Ureter (tissue), 1 donor: ENCODE results near the gene CPED1. TPM values are rescaled to one million over a fixed set of nuclear protein-coding genes. Genes with fewer than 3 reads are reported as not detected.

Experiments used
- DNase-seq: peaks from one replicate; pipeline ENCODE4 v3.0.0-alpha.2; 2020; ENCODE audit warnings: low spot score
- total RNA-seq: library from RNA; stranded (reverse); gene quantifications from one replicate; pipeline ENCODE4 v1.2.4, GENCODE V29; 2023
- donor health status: DM: yes; HTN: yes; CAD: no.

The CPED1 gene
- total RNA-seq, 1 donor from 2014 or later: 61.4 TPM

- no peak for DNase-seq
Observed at GRCh38 chr7:121138262-121138933, 149.9 kb downstream of the CPED1 start.

- DNase-seq: no peak
Observed at GRCh38 chr7:121139427-121139826, 150.9 kb downstream of the CPED1 start.

- no peak for DNase-seq
Observed at GRCh38 chr7:121140790-121141189, 152.3 kb downstream of the CPED1 start.

GRCh38 chr7:121151774-121152221 is 163.3 kb downstream of the CPED1 start:
- DNase-seq: no peak

GRCh38 chr7:121153411-121153810 is 164.9 kb downstream of the CPED1 start:
- DNase-seq: no peak

GRCh38 chr7:121153995-121154394 is 165.5 kb downstream of the CPED1 start:
- no peak for DNase-seq

- no peak for DNase-seq
Observed at GRCh38 chr7:121156825-121157224, 168.3 kb downstream of the CPED1 start.

- no peak for DNase-seq
Observed at GRCh38 chr7:121157341-121157751, 168.8 kb downstream of the CPED1 start.

- no peak for DNase-seq
Observed at GRCh38 chr7:121157885-121158590, 169.5 kb downstream of the CPED1 start.

- DNase-seq: no peak
Observed at GRCh38 chr7:121158665-121159064, 170.2 kb downstream of the CPED1 start.

GRCh38 chr7:121159553-121159952 is 171.0 kb downstream of the CPED1 start:
- no peak for DNase-seq

GRCh38 chr7:121160150-121161008 is 171.9 kb downstream of the CPED1 start:
- no peak for DNase-seq

- no peak for DNase-seq
Observed at GRCh38 chr7:121163699-121164098, 175.2 kb downstream of the CPED1 start.

GRCh38 chr7:121164247-121164646 is 175.7 kb downstream of the CPED1 start:
- DNase-seq: no peak

GRCh38 chr7:121166916-121167315 is 178.4 kb downstream of the CPED1 start:
- DNase-seq: no peak

GRCh38 chr7:121167971-121168370 is 179.5 kb downstream of the CPED1 start:
- DNase-seq: no peak

- DNase-seq: no peak
Observed at GRCh38 chr7:121169469-121169868, 181.0 kb downstream of the CPED1 start.

- no peak for DNase-seq
Observed at GRCh38 chr7:121172484-121172883, 184.0 kb downstream of the CPED1 start.

GRCh38 chr7:121175826-121176225 is 187.3 kb downstream of the CPED1 start:
- no peak for DNase-seq

- no peak for DNase-seq
Observed at GRCh38 chr7:121178452-121178851, 189.9 kb downstream of the CPED1 start.

- no peak for DNase-seq
Observed at GRCh38 chr7:121178869-121179497, 190.5 kb downstream of the CPED1 start.
